Gastroesophageal sphincter (tissue), 4 donors: ENCODE measurements around the gene PCDH18. TPM values are rescaled to one million over a fixed set of nuclear protein-coding genes. Genes with fewer than 3 reads are reported as not detected.
A peak's percentile ranks its signal among the peaks of the same experiment; 100 is the strongest.

Source experiments
- ATAC-seq: fragments of 150-250 bp; one replicate; pipeline ENCODE4 v1.9.1; 2016; ENCODE audit warnings: mild to moderate bottlenecking, moderate library complexity
- H3K27ac ChIP-seq, 4 donors: fragments of 200-600 bp; sonication (generic) in 3 of 4; 1 replicate in 3 of 4; 2 replicates in 1 of 4; pipeline ENCODE4 v1.5.1; 2016 to 2019
- H3K27me3 ChIP-seq: fragments of 200-600 bp; sonication (generic); one replicate; pipeline ENCODE4 v1.5.1; 2019
- H3K36me3 ChIP-seq, 2 donors: fragments of 200-600 bp; sonication (generic); one replicate each; pipeline ENCODE4 v1.5.1; 2019; ENCODE audit warnings: control low read depth in 1 of 2
- H3K4me1 ChIP-seq, 3 donors: fragments of 200-600 bp; sonication (generic); 1 replicate in 2 of 3; 2 replicates in 1 of 3; pipeline ENCODE4 v1.5.1; 2016 to 2019; ENCODE audit warnings: control low read depth in 2 of 3
- H3K4me3 ChIP-seq, 2 donors: fragments of 200-600 bp; sonication (generic); one replicate each; pipeline ENCODE4 v1.5.1; 2019; ENCODE audit warnings: mild to moderate bottlenecking in 1 of 2, moderate library complexity in 1 of 2
- H3K9me3 ChIP-seq, 3 donors: fragments of 200-600 bp; sonication (generic); one replicate each; pipeline ENCODE4 v1.5.1; 2017 to 2019; ENCODE audit warnings: control low read depth in 2 of 3
- EP300 ChIP-seq: sonication (generic); formaldehyde crosslinking; IDR thresholded peaks from one replicate; pipeline ENCODE4 v1.6.1; 2017; ENCODE audit warnings: antibody characterized with exemption, mild to moderate bottlenecking
- POLR2A ChIP-seq, 2 donors: fragments of 450-650 bp; IDR thresholded peaks; one replicate each; pipeline ENCODE4 v1.6.1; 2017; ENCODE audit warnings: antibody characterized with exemption in 2 of 2, mild to moderate bottlenecking in 2 of 2, moderate library complexity in 1 of 2
- POLR2AphosphoS5 ChIP-seq: sonication (generic); formaldehyde crosslinking; IDR thresholded peaks from one replicate; pipeline ENCODE4 v1.6.1; 2017; ENCODE audit warnings: antibody characterized with exemption
- WGBS, 2 donors: methylation state at CpG; one replicate each; pipeline ENCODE4 v1.1.5; 2018; ENCODE audit warnings: low coverage in 1 of 2; 5-methylcytosine and 5-hydroxymethylcytosine counted together
- total RNA-seq, 4 donors: library from RNA; depleted of rRNA; stranded (reverse); fragments of >200 nt; gene quantifications; one replicate each; pipeline ENCODE4 v1.1.0, GENCODE V29; 2016
- TF ChIP-seq, protein P1 (sequence below), 4 experiments: fragments of 200-600 bp in 2 of 4; fragments of 450-650 bp in 2 of 4; sonication (generic) in 1 of 4; IDR thresholded peaks; one replicate each; pipeline ENCODE4 v1.5.1; 2017 to 2019; ENCODE audit warnings: antibody characterized with exemption in 4 of 4, mild to moderate bottlenecking in 2 of 4, moderate library complexity in 2 of 4

PCDH18 gene
- total RNA-seq, 4 donors from 2014 or later, result 31.2 to 75.5 (median 60.2) TPM

DNA sequence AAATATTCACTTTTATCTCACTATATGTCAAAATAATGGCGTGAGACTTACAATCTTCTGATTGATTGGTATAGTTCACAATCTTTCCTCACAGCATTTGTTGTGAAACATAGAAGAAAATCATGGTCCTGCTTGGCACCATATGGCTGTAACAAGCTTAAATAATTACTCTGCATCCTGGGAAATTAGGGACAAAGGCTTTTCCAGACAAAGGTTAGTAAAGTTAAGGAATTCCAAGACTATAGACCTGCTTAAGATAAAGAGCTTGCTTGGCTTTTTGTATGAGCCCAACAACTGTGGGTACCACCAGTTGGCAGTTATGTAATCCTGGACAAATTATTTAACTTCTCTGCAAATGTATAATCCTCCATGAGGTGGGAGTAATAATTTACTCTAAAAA is 3.4 kb upstream of the PCDH18 start:
- 71 to 92% methylated on average over 1 of the region's 1 CpG for WGBS, 2 donors
- H3K27ac ChIP-seq, result no peak overlapping the region
- ATAC-seq, result no peak

DNA sequence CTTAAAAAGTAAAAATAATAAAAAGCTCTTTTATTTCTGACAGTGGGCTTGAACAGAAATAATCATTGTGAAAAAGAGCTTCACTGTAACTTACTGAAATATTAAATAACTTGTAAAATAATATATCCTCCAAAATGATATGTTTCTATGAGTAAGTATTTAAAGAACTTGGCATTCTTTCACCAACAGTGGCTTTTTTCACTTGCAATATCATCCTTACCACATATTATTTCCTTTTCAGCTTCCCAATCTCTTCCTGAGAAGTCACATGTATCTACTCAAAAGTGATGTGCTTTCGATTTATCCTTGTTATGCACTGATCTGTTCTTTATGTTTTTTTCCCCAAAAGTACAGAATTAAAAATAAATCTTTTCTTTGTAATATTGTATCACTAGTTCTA is 2.2 kb upstream of the PCDH18 start:
- H3K27me3 ChIP-seq, result no peaks in the 10 kb centered on the region
- H3K36me3 ChIP-seq, result no peaks in the 10 kb centered on the region
- WGBS, 2 donors, result 67 to 71% methylated on average over 1 of the region's 1 CpG
- TF ChIP-seq, protein P1, sequence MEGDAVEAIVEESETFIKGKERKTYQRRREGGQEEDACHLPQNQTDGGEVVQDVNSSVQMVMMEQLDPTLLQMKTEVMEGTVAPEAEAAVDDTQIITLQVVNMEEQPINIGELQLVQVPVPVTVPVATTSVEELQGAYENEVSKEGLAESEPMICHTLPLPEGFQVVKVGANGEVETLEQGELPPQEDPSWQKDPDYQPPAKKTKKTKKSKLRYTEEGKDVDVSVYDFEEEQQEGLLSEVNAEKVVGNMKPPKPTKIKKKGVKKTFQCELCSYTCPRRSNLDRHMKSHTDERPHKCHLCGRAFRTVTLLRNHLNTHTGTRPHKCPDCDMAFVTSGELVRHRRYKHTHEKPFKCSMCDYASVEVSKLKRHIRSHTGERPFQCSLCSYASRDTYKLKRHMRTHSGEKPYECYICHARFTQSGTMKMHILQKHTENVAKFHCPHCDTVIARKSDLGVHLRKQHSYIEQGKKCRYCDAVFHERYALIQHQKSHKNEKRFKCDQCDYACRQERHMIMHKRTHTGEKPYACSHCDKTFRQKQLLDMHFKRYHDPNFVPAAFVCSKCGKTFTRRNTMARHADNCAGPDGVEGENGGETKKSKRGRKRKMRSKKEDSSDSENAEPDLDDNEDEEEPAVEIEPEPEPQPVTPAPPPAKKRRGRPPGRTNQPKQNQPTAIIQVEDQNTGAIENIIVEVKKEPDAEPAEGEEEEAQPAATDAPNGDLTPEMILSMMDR (IDR thresholded peaks at IDR 0.05), result no peak
- TF ChIP-seq EP300, result no peak
- TF ChIP-seq POLR2AphosphoS5, result no peak
- no peak for TF ChIP-seq POLR2A (IDR thresholded peaks at IDR 0.05)
- peak overlapping the region in 2 of 4 donors; percentile 86 to 89 for H3K27ac ChIP-seq
- no peaks in the 10 kb centered on the region for H3K9me3 ChIP-seq
- peaks cover 0 to 30% (median 0%) of the 10 kb centered on the region in 3 donors for H3K4me1 ChIP-seq
- H3K4me3 ChIP-seq, result no peak overlapping the region
- no peak for ATAC-seq

More for the DNA sequence above, 3.4 kb upstream of the PCDH18 start:
- no peak for TF ChIP-seq POLR2A (IDR thresholded peaks at IDR 0.05)
- TF ChIP-seq, protein P1 (IDR thresholded peaks at IDR 0.05), result no peak
- no peak for TF ChIP-seq EP300
- no peak for TF ChIP-seq POLR2AphosphoS5
- Histone ChIP-seq H3K9me3 (no peaks in the 10 kb centered on the region), H3K36me3 (no peaks in the 10 kb centered on the region), H3K27me3 (no peaks in the 10 kb centered on the region), H3K4me3 (no peak overlapping the region), H3K4me1 (peaks cover 0 to 20% (median 0%) of the 10 kb centered on the region in 3 donors)

DNA sequence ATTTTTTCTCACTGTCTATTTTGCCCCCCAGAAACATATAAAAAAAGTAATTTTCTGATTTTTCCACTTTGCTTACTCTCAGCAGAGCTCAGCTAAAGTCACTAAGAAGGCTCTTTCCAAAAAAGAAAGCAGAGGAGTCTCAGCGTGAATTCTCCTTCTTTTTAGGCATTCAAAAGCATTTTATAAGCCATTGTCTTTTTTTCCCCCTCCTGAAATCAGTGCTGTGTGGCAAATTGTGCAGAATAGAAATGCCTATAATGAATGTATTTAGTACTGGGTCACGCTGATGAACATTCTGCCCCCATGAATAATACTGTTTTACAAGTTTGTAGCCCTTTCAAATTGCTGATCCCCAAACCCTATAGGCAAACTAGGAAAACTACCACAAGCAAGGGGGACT is 1.6 kb upstream of the PCDH18 start:
- Histone ChIP-seq H3K9me3 (no peaks in the 10 kb centered on the region), H3K4me1 (peaks cover 0 to 30% (median 0%) of the 10 kb centered on the region in 3 donors), H3K36me3 (no peaks in the 10 kb centered on the region), H3K27me3 (no peaks in the 10 kb centered on the region), H3K4me3 (peak overlapping the region in 1 of 2 donors; percentile 65), H3K27ac (peak overlapping the region in 3 of 4 donors; percentile 86 to 99 (median 89))
- ATAC-seq, result no peak
- WGBS, 2 donors, result 48 to 63% methylated on average over 2 of the region's 2 CpGs
- TF ChIP-seq POLR2A (IDR thresholded peaks at IDR 0.05), result no peak
- TF ChIP-seq POLR2AphosphoS5, result no peak
- TF ChIP-seq, protein P1 (IDR thresholded peaks at IDR 0.05), result no peak
- no peak for TF ChIP-seq EP300

DNA sequence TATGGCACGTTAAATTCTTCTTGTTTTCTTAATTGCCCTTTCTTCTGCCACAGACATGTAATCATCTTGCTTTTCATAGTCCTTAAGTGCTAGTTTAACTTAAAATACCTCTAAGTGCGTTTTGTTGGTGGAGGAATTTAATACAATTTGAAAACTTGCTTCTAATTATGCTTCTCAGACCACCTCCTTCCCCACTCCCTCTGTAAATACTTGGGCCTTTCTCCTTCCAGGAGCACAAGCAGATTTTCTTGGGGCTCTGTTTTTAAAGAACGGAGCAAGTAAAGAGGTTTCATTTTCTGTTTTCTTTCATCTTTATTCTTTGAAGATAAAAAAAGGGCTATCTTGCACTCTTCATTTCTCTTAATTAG is 559 bp upstream of the PCDH18 start:
- peak overlapping the region; percentile 65 to 98 for H3K4me3 ChIP-seq
- H3K36me3 ChIP-seq, result no peaks in the 10 kb centered on the region
- H3K4me1 ChIP-seq, result peaks cover 0 to 38% (median 0%) of the 10 kb centered on the region in 3 donors
- 0 to 6% methylated on average over 3 of the region's 3 CpGs for WGBS, 2 donors
- peak overlapping the region; percentile 86 to 99 (median 91) for H3K27ac ChIP-seq
- no peak for ATAC-seq
- H3K9me3 ChIP-seq, result no peaks in the 10 kb centered on the region
- H3K27me3 ChIP-seq, result no peaks in the 10 kb centered on the region
- no peak for TF ChIP-seq POLR2A (IDR thresholded peaks at IDR 0.05)
- no peak for TF ChIP-seq POLR2AphosphoS5
- TF ChIP-seq, protein P1 (IDR thresholded peaks at IDR 0.05), result no peak
- no peak for TF ChIP-seq EP300

DNA sequence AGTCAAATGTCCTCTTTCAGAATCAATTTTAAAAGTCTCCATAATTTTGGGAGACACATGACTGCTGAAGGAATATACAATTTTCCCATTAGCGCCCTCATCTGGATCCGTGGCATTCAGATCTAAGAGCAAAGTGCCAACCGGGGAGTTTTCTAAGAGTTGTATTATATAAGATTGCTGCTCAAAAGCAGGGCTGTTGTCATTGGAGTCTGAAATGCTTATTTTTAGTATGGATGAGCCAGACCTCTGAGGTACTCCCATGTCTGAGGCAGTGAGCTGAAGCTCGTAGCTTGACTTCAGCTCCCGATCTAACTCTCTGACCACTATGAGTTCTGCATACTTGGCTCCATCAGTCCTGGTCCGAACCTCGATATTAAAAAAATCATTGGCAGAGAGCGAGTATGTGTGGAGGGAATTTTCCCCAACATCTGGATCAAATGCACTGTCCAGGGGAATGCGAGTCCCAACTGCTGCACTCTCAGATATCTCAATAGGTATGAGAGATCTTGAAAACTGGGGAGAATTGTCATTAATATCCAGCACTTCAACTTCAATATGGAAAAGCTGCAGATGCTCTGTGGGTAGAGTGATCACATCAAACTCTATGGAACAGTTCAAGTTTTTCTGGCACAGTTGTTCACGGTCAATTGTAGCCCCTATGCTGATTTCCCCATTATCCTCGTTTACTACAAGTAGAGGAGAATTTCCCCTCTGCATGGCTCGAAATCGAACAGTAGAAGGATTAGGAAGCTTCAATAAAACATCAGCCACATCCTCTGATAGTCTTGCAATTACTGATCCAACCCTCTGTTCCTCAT is 917 bp downstream of the PCDH18 start:
- peak overlapping the region; percentile 75 to 93 (median 88) for H3K27ac ChIP-seq
- 12 to 15% methylated on average over 10 to 13 of the region's 13 CpGs for WGBS, 2 donors
- H3K4me3 ChIP-seq, result peak overlapping the region; percentile 65 to 98
- ATAC-seq, result no peak
- no peaks in the 10 kb centered on the region for H3K9me3 ChIP-seq
- no peaks in the 10 kb centered on the region for H3K36me3 ChIP-seq
- no peak for TF ChIP-seq EP300
- TF ChIP-seq, protein P1 (IDR thresholded peaks at IDR 0.05), result peak; percentile 34 to 64 (median 45)
- H3K4me1 ChIP-seq, result peaks cover 0 to 41% (median 0%) of the 10 kb centered on the region in 3 donors
- H3K27me3 ChIP-seq, result no peaks in the 10 kb centered on the region
